SK-N-MC (cell line): ENCODE measurements around the gene SLC23A1.

Source experiments
- EZH2 ChIP-seq: fragments of 200-600 bp; sonication (generic); IDR thresholded peaks from one replicate; pipeline ENCODE4 v1.6.1; 2017; ENCODE audit warnings: antibody characterized with exemption
- FOXP2 ChIP-seq: optimal IDR thresholded peaks from 2 replicates; pipeline ENCODE3; 2011; ENCODE audit warnings: mild to moderate bottlenecking, moderate library complexity; ENCODE audit not compliant: insufficient read depth; ENCODE audit errors: extremely low read length, control extremely low read depth
- POLR2AphosphoS5 ChIP-seq: IDR thresholded peaks from 2 replicates; pipeline ENCODE4 v1.6.1; 2012; ENCODE audit warnings: mild to moderate bottlenecking, low read depth, low read length, borderline replicate concordance

DNA sequence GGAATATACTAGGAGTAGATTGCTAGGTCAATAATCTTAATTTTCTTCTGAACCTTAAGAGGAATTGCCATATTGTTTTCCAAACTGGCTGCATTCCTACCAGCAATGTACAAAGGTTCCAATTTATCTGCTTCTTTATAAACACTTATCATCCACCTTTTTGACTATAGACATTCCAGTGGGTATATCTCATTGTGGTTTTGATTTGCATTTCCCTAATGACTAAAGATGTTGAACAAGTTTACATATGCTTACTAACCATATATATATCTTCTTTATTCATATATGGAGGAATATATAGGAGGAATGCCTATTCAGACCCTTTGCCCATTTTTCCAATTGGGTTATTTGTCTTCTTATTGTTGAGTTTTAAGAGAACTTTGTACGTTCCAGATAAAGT lies 48.6 kb upstream of the SLC23A1 start:
- TF ChIP-seq EZH2 (no peak), POLR2AphosphoS5 (no peak), FOXP2 (no peak)
